GM23338 (cell line): ENCODE results near the gene VAV3. TPM values are rescaled to one million over a fixed set of nuclear protein-coding genes. Genes with fewer than 3 reads are reported as not detected.

Source experiments
- ATAC-seq: fragments of 200-7000 bp; cut with Tn5 transposase; 3 replicates; pipeline ENCODE4 v1.9.1; 2020
- DNase-seq: peaks from one replicate; pipeline ENCODE4 v3.0.0-alpha.2; 2015; ENCODE audit warnings: low spot score
- H2AFZ ChIP-seq: fragments of 200-600 bp; sonication (generic); 2 replicates; pipeline ENCODE4 v1.8.0; 2016; ENCODE audit warnings: antibody characterized with exemption, mild to moderate bottlenecking, moderate library complexity
- H3F3A ChIP-seq: fragments of 200-600 bp; sonication (generic); replicated peaks from 2 replicates; pipeline ENCODE4 v1.8.0; 2017; ENCODE audit warnings: antibody characterized with exemption, mixed run types, low read depth
- H3K27ac ChIP-seq: fragments of 200-600 bp; sonication (generic); 2 replicates; pipeline ENCODE4 v1.6.1; 2016; ENCODE audit warnings: low read depth
- H3K27me3 ChIP-seq: fragments of 200-600 bp; sonication (generic); 2 replicates; pipeline ENCODE4 v1.8.0; 2016; ENCODE audit warnings: mild to moderate bottlenecking, mixed run types, moderate library complexity; ENCODE audit not compliant: insufficient read depth
- H3K36me3 ChIP-seq: fragments of 200-600 bp; sonication (generic); 2 replicates; pipeline ENCODE4 v1.8.0; 2016; ENCODE audit warnings: mild to moderate bottlenecking; ENCODE audit not compliant: insufficient read depth
- H3K4me1 ChIP-seq: fragments of 200-600 bp; sonication (generic); 2 replicates; pipeline ENCODE4 v1.8.0; 2016; ENCODE audit warnings: mild to moderate bottlenecking, moderate library complexity; ENCODE audit not compliant: insufficient read depth
- H3K4me2 ChIP-seq: fragments of 200-600 bp; sonication (generic); 2 replicates; pipeline ENCODE4 v1.7.1; 2017; ENCODE audit warnings: mixed run types
- H3K4me3 ChIP-seq: fragments of 200-600 bp; sonication (generic); 2 replicates; pipeline ENCODE4 v1.6.1; 2016; ENCODE audit warnings: mixed run types
- H3K79me2 ChIP-seq: fragments of 200-600 bp; sonication (generic); replicated peaks from 2 replicates; pipeline ENCODE4 v1.8.0; 2017; ENCODE audit warnings: mild to moderate bottlenecking; ENCODE audit not compliant: insufficient read depth
- H3K9me2 ChIP-seq: fragments of 200-600 bp; sonication (generic); 2 replicates; pipeline ENCODE4 v1.8.0; 2017; ENCODE audit not compliant: insufficient read depth
- H4K20me1 ChIP-seq: fragments of 200-600 bp; sonication (generic); replicated peaks from 2 replicates; pipeline ENCODE4 v1.8.0; 2017; ENCODE audit warnings: mild to moderate bottlenecking; ENCODE audit not compliant: insufficient read depth
- H3K27ac Mint-ChIP-seq: 2 replicates; pipeline ENCODE4 v1.8.0; 2020; ENCODE audit warnings: inconsistent platforms, mild to moderate bottlenecking, moderate library complexity, mixed read lengths
- H3K27me3 Mint-ChIP-seq: 3 replicates; pipeline ENCODE4 v1.8.0; 2022; ENCODE audit warnings: low read depth, mild to moderate bottlenecking, moderate library complexity, mixed read lengths, inconsistent platforms; ENCODE audit not compliant: insufficient read depth, poor library complexity
- H3K36me3 Mint-ChIP-seq: 3 replicates; pipeline ENCODE4 v1.8.0; 2021; ENCODE audit warnings: low read depth, mild to moderate bottlenecking, inconsistent platforms, moderate library complexity, mixed read lengths
- H3K4me1 Mint-ChIP-seq: 3 replicates; pipeline ENCODE4 v1.8.0; 2020; ENCODE audit warnings: mild to moderate bottlenecking, inconsistent platforms, mixed read lengths
- H3K4me3 Mint-ChIP-seq: 3 replicates; pipeline ENCODE4 v1.8.0; 2021; ENCODE audit warnings: moderate library complexity, mild to moderate bottlenecking, inconsistent platforms, mixed read lengths
- H3K9me3 Mint-ChIP-seq: 3 replicates; pipeline ENCODE4 v1.8.0; 2020; ENCODE audit warnings: moderate library complexity, mild to moderate bottlenecking, inconsistent platforms, mixed read lengths
- CREB1 ChIP-seq: fragments of 250-450 bp; sonication (Bioruptor Pico); IDR thresholded peaks from 2 replicates; pipeline ENCODE4 v1.5.0; 2020; ENCODE audit warnings: low read depth, mild to moderate bottlenecking, moderate library complexity
- EZH2 ChIP-seq: fragments of 200-600 bp; sonication (generic); IDR thresholded peaks from one replicate; pipeline ENCODE4 v1.8.0; 2017; ENCODE audit warnings: antibody characterized with exemption, mild to moderate bottlenecking, low read depth; ENCODE audit not compliant: unreplicated experiment
- EZH2phosphoT487 ChIP-seq: fragments of 200-600 bp; sonication (generic); IDR thresholded peaks from one replicate; pipeline ENCODE4 v1.8.1; 2018; ENCODE audit warnings: antibody characterized with exemption; ENCODE audit not compliant: unreplicated experiment
- JUNB ChIP-seq: IDR thresholded peaks from one replicate; pipeline ENCODE4 v1.6.1; 2016; ENCODE audit warnings: antibody characterized with exemption; ENCODE audit not compliant: unreplicated experiment
- POLR2AphosphoS5 ChIP-seq: IDR thresholded peaks from 2 replicates; pipeline ENCODE4 v1.6.1; 2016; ENCODE audit warnings: antibody characterized with exemption, low read depth
- STAT1 ChIP-seq: IDR thresholded peaks from one replicate; pipeline ENCODE4 v1.6.1; 2016; ENCODE audit warnings: antibody characterized with exemption; ENCODE audit not compliant: unreplicated experiment
- ZNF114 ChIP-seq: fragments of 250-450 bp; sonication (Bioruptor Pico); IDR thresholded peaks from 2 replicates; pipeline ENCODE4 v1.5.0; 2020; ENCODE audit warnings: mild to moderate bottlenecking, moderate library complexity
- ZNF331 ChIP-seq: fragments of 250-450 bp; sonication (Bioruptor Pico); IDR thresholded peaks from 2 replicates; pipeline ENCODE4 v1.5.0; 2020; ENCODE audit warnings: low read depth, mild to moderate bottlenecking, moderate library complexity
- polyA plus RNA-seq: library from polyadenylated mRNA; unstranded; fragments of >200 nt; fragmentation: Nextera tagmentation; extraction: Ambion mirVana; gene quantifications from 2 replicates; pipeline ENCODE4 v1.2.1, GENCODE V29; 2016
- total RNA-seq: library from RNA; depleted of rRNA; stranded (reverse); fragments of >200 nt; shearing (Covaris generic); gene quantifications from 2 replicates; pipeline ENCODE4 v1.2.3, GENCODE V29; 2014
- TF ChIP-seq, protein P1 (sequence below): fragments of 250-450 bp; sonication (Bioruptor Pico); IDR thresholded peaks from 2 replicates; pipeline ENCODE4 v1.5.0; 2020; ENCODE audit warnings: mild to moderate bottlenecking, moderate library complexity
- TF ChIP-seq, protein P2 (sequence below): IDR thresholded peaks from 2 replicates; pipeline ENCODE4 v1.6.1; 2016; ENCODE audit warnings: antibody characterized with exemption
- TF ChIP-seq, protein P3 (sequence below), 2 experiments: fragments of 200-600 bp in 1 of 2; sonication (generic) in 1 of 2; conservative IDR thresholded peaks; 2 replicates each; pipeline versions ENCODE4 v1.5.1 to v1.6.1; 2016 to 2017; ENCODE audit warnings: antibody characterized with exemption in 2 of 2, low read depth in 2 of 2, mild to moderate bottlenecking in 2 of 2, moderate library complexity in 1 of 2
- TF ChIP-seq, protein P4 (sequence below): IDR thresholded peaks from one replicate; pipeline ENCODE4 v1.6.1; 2018; ENCODE audit warnings: antibody characterized with exemption; ENCODE audit not compliant: unreplicated experiment

VAV3 gene
- total and polyA plus RNA-seq, 2 experiments from 2014 or later: 3.0 to 11.3 TPM

DNA sequence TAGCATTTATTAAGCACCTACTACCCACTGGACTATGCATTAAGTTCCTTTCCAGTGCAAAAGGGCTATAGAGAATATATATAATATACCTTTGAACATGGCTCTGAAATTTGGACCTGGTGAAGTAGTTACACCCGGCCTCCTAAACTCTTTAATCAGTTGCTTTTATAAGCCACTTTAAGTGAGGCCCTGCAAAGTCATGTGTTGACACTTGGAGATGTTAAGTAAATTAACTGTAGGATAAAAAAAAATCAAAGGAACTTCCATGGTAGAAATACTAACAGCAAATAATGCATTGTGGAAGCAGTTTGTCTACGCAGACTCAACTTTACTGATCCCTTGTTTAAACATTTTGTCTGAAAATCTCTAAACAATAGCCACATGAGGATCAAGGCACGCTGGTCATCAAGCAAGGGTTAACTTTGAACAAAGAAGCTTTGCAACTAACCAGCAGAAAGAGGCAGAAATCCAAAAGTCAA, 283.9 kb downstream of the VAV3 start:
- no peaks in the 10 kb centered on the region for H3K4me1 ChIP-seq
- H3F3A ChIP-seq: no peaks in the 10 kb centered on the region
- no peak for ATAC-seq
- TF ChIP-seq, protein P1, sequence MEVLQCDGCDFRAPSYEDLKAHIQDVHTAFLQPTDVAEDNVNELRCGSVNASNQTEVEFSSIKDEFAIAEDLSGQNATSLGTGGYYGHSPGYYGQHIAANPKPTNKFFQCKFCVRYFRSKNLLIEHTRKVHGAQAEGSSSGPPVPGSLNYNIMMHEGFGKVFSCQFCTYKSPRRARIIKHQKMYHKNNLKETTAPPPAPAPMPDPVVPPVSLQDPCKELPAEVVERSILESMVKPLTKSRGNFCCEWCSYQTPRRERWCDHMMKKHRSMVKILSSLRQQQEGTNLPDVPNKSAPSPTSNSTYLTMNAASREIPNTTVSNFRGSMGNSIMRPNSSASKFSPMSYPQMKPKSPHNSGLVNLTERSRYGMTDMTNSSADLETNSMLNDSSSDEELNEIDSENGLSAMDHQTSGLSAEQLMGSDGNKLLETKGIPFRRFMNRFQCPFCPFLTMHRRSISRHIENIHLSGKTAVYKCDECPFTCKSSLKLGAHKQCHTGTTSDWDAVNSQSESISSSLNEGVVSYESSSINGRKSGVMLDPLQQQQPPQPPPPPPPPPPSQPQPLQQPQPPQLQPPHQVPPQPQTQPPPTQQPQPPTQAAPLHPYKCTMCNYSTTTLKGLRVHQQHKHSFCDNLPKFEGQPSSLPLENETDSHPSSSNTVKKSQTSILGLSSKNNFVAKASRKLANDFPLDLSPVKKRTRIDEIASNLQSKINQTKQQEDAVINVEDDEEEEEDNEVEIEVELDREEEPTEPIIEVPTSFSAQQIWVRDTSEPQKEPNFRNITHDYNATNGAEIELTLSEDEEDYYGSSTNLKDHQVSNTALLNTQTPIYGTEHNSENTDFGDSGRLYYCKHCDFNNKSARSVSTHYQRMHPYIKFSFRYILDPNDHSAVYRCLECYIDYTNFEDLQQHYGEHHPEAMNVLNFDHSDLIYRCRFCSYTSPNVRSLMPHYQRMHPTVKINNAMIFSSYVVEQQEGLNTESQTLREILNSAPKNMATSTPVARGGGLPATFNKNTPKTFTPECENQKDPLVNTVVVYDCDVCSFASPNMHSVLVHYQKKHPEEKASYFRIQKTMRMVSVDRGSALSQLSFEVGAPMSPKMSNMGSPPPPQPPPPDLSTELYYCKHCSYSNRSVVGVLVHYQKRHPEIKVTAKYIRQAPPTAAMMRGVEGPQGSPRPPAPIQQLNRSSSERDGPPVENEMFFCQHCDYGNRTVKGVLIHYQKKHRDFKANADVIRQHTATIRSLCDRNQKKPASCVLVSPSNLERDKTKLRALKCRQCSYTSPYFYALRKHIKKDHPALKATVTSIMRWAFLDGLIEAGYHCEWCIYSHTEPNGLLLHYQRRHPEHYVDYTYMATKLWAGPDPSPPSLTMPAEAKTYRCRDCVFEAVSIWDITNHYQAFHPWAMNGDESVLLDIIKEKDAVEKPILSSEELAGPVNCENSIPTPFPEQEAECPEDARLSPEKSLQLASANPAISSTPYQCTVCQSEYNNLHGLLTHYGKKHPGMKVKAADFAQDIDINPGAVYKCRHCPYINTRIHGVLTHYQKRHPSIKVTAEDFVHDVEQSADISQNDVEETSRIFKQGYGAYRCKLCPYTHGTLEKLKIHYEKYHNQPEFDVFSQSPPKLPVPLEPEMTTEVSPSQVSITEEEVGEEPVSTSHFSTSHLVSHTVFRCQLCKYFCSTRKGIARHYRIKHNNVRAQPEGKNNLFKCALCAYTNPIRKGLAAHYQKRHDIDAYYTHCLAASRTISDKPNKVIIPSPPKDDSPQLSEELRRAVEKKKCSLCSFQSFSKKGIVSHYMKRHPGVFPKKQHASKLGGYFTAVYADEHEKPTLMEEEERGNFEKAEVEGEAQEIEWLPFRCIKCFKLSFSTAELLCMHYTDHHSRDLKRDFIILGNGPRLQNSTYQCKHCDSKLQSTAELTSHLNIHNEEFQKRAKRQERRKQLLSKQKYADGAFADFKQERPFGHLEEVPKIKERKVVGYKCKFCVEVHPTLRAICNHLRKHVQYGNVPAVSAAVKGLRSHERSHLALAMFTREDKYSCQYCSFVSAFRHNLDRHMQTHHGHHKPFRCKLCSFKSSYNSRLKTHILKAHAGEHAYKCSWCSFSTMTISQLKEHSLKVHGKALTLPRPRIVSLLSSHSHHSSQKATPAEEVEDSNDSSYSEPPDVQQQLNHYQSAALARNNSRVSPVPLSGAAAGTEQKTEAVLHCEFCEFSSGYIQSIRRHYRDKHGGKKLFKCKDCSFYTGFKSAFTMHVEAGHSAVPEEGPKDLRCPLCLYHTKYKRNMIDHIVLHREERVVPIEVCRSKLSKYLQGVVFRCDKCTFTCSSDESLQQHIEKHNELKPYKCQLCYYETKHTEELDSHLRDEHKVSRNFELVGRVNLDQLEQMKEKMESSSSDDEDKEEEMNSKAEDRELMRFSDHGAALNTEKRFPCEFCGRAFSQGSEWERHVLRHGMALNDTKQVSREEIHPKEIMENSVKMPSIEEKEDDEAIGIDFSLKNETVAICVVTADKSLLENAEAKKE (CRISPR knock-in tag): no peak
- TF ChIP-seq ZNF331 (CRISPR knock-in tag) (no peak), EZH2phosphoT487 (no peak), ZNF114 (CRISPR knock-in tag) (no peak), EZH2 (no peak), CREB1 (CRISPR knock-in tag) (no peak), POLR2AphosphoS5 (no peak), JUNB (no peak), STAT1 (no peak)
- TF ChIP-seq, protein P2, sequence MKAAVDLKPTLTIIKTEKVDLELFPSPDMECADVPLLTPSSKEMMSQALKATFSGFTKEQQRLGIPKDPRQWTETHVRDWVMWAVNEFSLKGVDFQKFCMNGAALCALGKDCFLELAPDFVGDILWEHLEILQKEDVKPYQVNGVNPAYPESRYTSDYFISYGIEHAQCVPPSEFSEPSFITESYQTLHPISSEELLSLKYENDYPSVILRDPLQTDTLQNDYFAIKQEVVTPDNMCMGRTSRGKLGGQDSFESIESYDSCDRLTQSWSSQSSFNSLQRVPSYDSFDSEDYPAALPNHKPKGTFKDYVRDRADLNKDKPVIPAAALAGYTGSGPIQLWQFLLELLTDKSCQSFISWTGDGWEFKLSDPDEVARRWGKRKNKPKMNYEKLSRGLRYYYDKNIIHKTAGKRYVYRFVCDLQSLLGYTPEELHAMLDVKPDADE: no peak
- TF ChIP-seq, protein P3, sequence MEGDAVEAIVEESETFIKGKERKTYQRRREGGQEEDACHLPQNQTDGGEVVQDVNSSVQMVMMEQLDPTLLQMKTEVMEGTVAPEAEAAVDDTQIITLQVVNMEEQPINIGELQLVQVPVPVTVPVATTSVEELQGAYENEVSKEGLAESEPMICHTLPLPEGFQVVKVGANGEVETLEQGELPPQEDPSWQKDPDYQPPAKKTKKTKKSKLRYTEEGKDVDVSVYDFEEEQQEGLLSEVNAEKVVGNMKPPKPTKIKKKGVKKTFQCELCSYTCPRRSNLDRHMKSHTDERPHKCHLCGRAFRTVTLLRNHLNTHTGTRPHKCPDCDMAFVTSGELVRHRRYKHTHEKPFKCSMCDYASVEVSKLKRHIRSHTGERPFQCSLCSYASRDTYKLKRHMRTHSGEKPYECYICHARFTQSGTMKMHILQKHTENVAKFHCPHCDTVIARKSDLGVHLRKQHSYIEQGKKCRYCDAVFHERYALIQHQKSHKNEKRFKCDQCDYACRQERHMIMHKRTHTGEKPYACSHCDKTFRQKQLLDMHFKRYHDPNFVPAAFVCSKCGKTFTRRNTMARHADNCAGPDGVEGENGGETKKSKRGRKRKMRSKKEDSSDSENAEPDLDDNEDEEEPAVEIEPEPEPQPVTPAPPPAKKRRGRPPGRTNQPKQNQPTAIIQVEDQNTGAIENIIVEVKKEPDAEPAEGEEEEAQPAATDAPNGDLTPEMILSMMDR (conservative IDR thresholded peaks at IDR 0.05; ENCODE audit: low read depth in 2 of 2): no peak
- TF ChIP-seq, protein P4, sequence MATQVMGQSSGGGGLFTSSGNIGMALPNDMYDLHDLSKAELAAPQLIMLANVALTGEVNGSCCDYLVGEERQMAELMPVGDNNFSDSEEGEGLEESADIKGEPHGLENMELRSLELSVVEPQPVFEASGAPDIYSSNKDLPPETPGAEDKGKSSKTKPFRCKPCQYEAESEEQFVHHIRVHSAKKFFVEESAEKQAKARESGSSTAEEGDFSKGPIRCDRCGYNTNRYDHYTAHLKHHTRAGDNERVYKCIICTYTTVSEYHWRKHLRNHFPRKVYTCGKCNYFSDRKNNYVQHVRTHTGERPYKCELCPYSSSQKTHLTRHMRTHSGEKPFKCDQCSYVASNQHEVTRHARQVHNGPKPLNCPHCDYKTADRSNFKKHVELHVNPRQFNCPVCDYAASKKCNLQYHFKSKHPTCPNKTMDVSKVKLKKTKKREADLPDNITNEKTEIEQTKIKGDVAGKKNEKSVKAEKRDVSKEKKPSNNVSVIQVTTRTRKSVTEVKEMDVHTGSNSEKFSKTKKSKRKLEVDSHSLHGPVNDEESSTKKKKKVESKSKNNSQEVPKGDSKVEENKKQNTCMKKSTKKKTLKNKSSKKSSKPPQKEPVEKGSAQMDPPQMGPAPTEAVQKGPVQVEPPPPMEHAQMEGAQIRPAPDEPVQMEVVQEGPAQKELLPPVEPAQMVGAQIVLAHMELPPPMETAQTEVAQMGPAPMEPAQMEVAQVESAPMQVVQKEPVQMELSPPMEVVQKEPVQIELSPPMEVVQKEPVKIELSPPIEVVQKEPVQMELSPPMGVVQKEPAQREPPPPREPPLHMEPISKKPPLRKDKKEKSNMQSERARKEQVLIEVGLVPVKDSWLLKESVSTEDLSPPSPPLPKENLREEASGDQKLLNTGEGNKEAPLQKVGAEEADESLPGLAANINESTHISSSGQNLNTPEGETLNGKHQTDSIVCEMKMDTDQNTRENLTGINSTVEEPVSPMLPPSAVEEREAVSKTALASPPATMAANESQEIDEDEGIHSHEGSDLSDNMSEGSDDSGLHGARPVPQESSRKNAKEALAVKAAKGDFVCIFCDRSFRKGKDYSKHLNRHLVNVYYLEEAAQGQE: no peak
- Mint-ChIP-seq H3K27ac (no peak overlapping the region), H3K36me3 (no peaks in the 10 kb centered on the region), H3K4me1 (peaks cover 13% of the 10 kb centered on the region; the same call in 2 of the 3 replicates), H3K4me3 (no peak overlapping the region), H3K9me3 (no peaks in the 10 kb centered on the region), H3K27me3 (no peaks in the 10 kb centered on the region)
- H3K79me2 ChIP-seq: no peaks in the 10 kb centered on the region
- H3K4me3 ChIP-seq: no peak overlapping the region
- no peak overlapping the region for H2AFZ ChIP-seq
- H3K9me2 ChIP-seq: no peaks in the 10 kb centered on the region
- no peak for DNase-seq
- no peak overlapping the region for H3K4me2 ChIP-seq
- no peaks in the 10 kb centered on the region for H3K27me3 ChIP-seq
- no peak overlapping the region for H3K27ac ChIP-seq
- H3K36me3 ChIP-seq: no peaks in the 10 kb centered on the region
- H4K20me1 ChIP-seq: no peaks in the 10 kb centered on the region
